ENCODE data around the gene SLC36A3.
"Not testable (repeated sequence)": the region's sequence is repeated elsewhere in the genome, so short reads cannot be mapped to it uniquely, and the experiment has no call there.

The SLC36A3 gene

DNA sequence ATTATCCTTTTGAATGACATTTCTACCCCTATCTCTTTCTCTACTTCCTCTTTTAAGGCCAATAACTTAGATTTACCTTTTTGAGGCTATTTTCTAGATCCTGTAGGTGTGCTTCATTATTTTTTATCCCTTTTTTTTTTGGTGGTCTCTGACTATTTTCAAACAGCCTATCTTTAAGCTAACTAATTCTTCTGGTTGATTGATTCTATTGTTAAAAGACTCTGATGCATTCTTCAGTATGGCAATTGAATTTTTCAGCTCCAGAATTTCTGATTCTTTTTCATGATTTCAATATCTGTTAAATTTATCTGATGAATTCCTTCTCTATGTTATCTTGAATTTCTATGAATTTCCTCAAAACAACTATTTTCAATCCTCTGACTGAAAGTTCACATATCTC lies 7.4 kb upstream of the SLC36A3 start:
- TF ChIP-seq, protein P1, sequence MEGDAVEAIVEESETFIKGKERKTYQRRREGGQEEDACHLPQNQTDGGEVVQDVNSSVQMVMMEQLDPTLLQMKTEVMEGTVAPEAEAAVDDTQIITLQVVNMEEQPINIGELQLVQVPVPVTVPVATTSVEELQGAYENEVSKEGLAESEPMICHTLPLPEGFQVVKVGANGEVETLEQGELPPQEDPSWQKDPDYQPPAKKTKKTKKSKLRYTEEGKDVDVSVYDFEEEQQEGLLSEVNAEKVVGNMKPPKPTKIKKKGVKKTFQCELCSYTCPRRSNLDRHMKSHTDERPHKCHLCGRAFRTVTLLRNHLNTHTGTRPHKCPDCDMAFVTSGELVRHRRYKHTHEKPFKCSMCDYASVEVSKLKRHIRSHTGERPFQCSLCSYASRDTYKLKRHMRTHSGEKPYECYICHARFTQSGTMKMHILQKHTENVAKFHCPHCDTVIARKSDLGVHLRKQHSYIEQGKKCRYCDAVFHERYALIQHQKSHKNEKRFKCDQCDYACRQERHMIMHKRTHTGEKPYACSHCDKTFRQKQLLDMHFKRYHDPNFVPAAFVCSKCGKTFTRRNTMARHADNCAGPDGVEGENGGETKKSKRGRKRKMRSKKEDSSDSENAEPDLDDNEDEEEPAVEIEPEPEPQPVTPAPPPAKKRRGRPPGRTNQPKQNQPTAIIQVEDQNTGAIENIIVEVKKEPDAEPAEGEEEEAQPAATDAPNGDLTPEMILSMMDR (IDR thresholded peaks at IDR 0.05; ENCODE audit: low read length, missing control alignments), result no peak

DNA sequence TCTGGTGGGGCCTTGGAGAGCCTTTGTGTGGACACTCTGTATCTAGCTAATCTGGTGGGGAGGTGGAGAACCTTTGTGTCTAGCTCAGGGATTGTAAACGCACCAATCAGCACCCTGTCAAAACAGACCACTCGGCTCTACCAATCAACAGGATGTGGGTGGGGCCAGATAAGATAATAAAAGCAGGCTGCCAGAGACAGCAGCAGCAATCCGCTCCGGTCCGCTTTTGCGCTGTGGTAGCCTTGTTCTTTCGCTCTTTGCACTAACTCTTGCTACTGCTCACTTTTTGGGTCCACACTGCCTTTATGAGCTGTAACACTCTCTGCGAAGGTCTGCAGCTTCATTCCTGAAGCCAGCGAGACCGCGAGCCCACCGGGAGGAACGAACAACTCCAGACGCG lies 6.3 kb upstream of the SLC36A3 start:
- not testable (repeated sequence) for DNase-seq (ENCODE audit: low read depth); H3K4me3 ChIP-seq (replicated peaks; ENCODE audit: low read depth, low read length)

More for the DNA sequence above, 7.4 kb upstream of the SLC36A3 start:
- no peak overlapping the region for H3K4me3 ChIP-seq (replicated peaks; ENCODE audit: low read depth, low read length)
- DNase-seq (ENCODE audit: low read depth), result no peak

DNA sequence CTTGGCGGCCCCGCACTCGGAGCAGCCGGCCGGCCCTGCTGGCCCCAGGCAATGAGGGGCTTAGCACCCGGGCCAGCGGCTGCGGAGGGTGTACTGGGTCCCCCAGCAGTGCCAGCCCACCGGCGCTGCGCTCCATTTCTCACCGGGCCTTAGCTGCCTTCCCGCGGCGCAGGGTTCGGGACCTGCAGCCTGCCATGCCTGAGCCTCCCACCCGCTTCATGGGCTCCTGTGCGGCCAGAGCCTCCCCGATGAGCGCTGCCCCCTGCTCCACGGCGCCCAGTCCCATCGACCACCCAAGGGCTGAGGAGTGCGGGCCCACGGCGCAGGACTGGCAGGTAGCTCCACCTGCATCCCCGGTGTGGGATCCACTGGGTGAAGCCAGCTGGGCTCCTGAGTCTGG lies 5.7 kb upstream of the SLC36A3 start:
- not testable (repeated sequence) for DNase-seq (ENCODE audit: low read depth)

DNA sequence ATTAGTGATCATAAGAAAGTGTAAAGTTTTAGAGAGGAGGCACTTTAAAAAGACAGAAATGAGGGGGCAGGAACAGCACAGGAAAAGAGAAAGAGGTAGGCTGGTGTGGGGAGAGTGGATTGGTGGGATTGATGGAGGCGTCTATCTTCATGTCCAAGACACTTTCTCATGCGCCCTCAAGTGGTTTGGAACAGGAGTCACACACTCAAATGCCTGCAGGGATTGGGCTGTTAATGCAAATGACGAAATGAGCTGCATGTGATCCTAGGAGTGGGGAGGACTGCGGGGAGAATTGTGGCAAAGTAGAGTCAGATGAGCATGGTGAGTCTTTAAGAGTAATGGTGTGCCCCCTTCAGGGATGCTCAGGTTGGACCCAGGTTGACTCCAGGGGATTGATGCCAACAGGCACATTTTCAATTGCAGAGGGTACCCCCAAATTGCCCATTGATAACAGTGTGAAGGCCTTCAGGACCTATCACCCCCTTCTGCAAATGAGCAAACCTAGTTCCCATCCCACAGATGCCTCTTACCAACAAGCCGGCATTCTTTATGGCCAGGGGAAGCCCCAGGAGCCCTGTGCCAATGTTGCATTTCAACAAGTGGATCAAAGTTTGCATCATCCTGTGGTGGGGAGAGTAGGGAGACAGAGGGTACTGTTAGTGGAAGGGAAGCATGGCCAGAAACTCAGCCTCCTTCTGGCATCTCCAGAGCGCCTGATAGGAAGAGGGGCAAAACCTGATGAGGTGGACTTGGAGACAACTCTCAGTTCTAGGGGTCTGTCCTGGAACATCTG lies 5.3 kb downstream of the SLC36A3 start:
- TF ChIP-seq, protein P1 (IDR thresholded peaks at IDR 0.05; ENCODE audit: low read length, missing control alignments), result peak; percentile 68
- H3K4me3 ChIP-seq (replicated peaks; ENCODE audit: low read depth, low read length), result no peak overlapping the region
- peak; percentile 75 for DNase-seq (ENCODE audit: low read depth)

More for the DNA sequence above, 5.7 kb upstream of the SLC36A3 start:
- H3K4me3 ChIP-seq (replicated peaks; ENCODE audit: low read depth, low read length), result not testable (repeated sequence)

DNA sequence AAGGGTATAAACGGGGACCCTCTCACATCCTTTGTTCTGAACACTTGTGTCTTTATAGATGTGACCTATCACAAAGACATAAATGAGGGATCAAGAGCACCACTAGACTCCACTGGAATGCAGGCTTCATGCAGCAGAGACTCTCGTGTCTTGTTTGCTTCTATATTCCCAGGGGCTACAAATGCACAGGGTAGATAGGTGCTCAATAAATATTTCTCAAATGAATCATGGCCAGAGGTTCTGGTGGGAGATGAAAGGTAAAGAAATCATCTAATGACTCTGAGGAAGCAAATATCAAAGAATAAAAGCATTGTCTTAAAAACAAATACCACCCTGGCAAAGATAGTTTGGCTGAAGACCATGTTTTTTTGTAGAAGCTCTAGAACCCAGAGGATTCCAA lies 6.6 kb downstream of the SLC36A3 start:
- no peak overlapping the region for H3K4me3 ChIP-seq (replicated peaks; ENCODE audit: low read depth, low read length)
- DNase-seq (ENCODE audit: low read depth), result no peak
- TF ChIP-seq, protein P1 (IDR thresholded peaks at IDR 0.05; ENCODE audit: low read length, missing control alignments), result no peak

DNA sequence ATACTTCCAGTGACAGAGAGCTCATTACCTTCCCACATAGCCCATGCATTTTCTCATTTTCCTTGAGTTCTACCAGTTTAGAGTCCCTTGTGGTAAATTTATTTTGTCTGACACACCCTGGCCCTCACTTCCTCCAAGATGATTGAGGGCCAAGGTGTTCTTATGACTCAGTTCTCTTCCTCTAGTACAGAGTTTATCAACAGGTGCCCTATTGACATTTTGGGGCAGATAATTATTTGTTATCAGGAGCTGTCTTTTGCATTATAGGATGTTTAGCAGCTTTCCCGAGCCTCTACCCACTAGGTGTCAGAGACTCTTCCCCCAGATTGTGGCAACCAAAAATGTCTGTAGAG lies 7.1 kb downstream of the SLC36A3 start:
- TF ChIP-seq, protein P1 (IDR thresholded peaks at IDR 0.05; ENCODE audit: low read length, missing control alignments), result no peak
- H3K4me3 ChIP-seq (replicated peaks; ENCODE audit: low read depth, low read length), result no peak overlapping the region

DNA sequence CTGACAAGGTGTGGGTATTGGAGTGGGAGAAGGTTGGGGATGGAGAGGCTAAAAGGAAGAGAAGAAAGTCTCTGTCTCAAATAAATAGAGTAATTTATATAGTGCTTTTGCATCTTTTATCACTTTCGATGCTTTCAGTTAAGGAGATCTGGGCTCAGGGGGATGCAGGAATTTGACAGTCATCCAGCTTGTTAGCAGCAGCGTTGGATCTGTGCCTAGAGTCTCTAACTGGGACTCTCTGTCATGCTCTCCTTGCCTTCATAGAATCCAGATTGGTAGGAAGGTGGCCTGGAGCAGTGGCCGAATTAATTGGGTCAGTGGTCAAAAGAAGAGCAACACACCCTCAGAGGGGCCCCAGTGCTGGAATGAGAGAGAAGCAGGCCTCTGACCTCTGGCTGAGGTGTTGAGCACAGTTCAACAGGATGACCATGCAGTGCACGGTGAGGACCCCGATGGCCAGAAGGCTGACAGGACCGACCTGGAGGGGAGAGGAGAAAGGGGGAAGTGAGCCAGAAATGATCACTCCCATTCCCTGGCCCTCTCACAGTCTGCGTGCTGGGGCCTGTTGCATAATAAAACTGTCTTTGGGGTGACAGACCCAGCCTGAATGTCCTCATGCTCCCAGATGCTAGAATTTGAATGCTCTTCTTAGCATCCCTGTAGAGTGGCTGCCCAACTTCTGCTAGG lies 7.6 kb downstream of the SLC36A3 start:
- TF ChIP-seq, protein P1 (IDR thresholded peaks at IDR 0.05; ENCODE audit: low read length, missing control alignments), result no peak
- H3K4me3 ChIP-seq (replicated peaks; ENCODE audit: low read depth, low read length), result no peak overlapping the region
- DNase-seq (ENCODE audit: low read depth), result no peak

More for the DNA sequence above, 7.1 kb downstream of the SLC36A3 start:
- DNase-seq (ENCODE audit: low read depth), result no peak

DNA sequence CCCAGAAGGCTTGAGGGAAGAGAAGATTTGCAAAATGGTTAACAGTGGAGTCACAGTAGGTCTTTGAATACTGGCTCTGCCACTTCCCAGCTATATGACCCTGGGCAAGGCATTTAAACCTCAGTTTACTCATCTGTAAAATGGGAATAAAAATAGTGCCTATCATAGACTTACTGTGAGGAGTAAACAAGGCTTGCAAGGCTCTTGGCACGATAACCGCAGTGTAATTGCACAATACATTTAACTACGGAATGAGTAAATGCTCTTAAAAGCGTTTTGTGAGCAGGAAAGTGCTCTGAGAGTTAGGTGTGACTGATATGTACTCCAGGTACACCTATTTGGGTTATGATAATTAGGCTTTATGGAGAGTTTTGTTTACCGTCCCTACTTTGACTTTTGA lies 8.4 kb downstream of the SLC36A3 start:
- TF ChIP-seq, protein P1 (IDR thresholded peaks at IDR 0.05; ENCODE audit: low read length, missing control alignments), result no peak
- peak; percentile 22 for DNase-seq (ENCODE audit: low read depth)
- no peak overlapping the region for H3K4me3 ChIP-seq (replicated peaks; ENCODE audit: low read depth, low read length)
